Measurements from ENCODE around the gene F11.
"Not testable (repeated sequence)": the region's sequence is repeated elsewhere in the genome, so short reads cannot be mapped to it uniquely, and the experiment has no call there.

The F11 gene

DNA sequence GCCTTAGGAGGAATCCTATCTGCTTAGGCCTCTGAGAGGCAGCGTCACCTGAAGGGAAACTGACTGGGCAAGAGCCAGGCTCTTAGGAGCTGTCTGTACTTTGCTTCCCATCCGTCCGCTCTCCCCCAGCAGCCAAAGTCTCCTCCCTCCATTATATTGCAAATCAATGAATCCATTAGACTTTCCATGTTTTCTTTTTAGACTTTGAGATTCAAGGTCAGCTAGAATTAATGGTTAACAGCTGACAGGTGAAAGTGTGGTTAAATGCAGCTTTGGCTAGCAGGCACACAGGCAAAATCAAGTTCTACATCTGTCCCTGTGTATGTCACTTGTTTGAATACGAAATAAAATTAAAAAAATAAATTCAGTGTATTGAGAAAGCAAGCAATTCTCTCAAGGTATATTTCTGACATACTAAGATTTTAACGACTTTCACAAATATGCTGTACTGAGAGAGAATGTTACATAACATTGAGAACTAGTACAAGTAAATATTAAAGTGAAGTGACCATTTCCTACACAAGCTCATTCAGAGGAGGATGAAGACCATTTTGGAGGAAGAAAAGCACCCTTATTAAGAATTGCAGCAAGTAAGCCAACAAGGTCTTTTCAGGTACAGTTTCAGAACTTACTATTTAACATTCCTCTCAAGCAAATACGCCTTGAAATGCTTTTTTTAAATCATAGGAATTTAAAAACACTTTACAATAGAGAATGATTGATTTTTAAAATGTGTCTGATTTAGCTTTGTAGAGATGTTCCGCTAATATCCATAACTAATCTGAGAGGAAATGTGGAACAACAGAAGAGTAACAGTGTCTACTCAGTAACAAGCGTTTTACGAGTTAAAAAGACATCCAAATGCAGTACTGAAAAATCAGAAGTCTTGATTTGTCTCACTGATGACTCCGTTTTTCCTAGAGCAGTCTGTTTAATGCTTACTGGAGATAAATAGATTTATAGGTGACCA lies at the start of gene F11:
Gene F11, plus strand, starts transcription at position 507 of the 970 bp plus-strand sequence. CDS start 948 bp downstream, outside the sequence.
- no peak for DNase-seq (ENCODE audit: low read depth)

- DNase-seq (ENCODE audit: low read depth) = no peak
These were observed 49.4 kb upstream of the F11 start for GRCh38 chr4:186216465-186217024.

- no peak for DNase-seq (ENCODE audit: low read depth)
These were observed 48.2 kb upstream of the F11 start for GRCh38 chr4:186217733-186218293.

- DNase-seq (ENCODE audit: low read depth) = no peak
These were observed 44.4 kb upstream of the F11 start for GRCh38 chr4:186221624-186222023.

DNA sequence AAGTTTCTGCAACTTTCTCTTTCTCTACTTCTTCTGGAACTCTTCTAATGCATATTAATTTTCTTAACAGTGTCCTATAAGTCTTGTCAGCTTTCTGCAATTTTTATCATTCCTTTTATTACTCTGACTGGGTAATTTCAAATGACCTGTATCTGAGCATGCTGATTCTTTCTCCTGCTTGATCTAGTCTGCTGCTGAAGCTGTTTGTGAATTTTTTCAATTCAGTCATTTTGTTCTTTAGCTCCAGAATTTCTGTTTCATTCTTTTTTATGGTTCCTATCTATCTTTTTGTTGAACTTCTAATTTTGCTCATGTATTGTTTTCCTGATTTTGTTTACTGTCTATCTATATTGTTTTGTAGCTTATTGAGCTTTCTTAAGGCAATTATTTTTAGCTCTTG lies 40.1 kb upstream of the F11 start:
- no peak for DNase-seq (ENCODE audit: low read depth)

- DNase-seq (ENCODE audit: low read depth) = no peak
These were observed 39.3 kb upstream of the F11 start for GRCh38 chr4:186226521-186227189.

DNA sequence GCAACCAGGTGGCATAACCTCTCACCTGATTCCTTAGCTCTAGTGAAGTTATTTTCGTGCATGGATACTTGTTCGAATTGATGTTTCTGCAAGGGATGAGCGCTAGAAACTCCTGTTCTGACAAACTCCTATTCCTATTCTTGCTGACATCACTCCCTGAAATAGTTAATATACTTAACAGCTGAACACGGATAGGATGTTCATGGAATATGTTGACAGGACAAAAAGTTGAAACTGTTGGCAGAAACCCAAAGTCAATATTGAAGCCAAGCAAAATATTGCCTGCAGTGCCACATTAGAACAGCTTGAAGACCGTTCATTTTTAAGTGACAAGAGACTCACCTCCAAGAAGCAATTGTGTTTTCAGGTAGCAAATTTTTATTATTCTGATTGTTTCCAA lies 38.8 kb upstream of the F11 start, which contains the start of gene KLKB1:
Gene KLKB1, plus strand, starts transcription at position 287 of the 400 bp plus-strand sequence. CDS start 689 bp downstream, outside the sequence.
- DNase-seq (ENCODE audit: low read depth) = no peak

GRCh38 chr4:186227744-186228513 lies 38.1 kb upstream of the F11 start:
- no peak for DNase-seq (ENCODE audit: low read depth)

DNA sequence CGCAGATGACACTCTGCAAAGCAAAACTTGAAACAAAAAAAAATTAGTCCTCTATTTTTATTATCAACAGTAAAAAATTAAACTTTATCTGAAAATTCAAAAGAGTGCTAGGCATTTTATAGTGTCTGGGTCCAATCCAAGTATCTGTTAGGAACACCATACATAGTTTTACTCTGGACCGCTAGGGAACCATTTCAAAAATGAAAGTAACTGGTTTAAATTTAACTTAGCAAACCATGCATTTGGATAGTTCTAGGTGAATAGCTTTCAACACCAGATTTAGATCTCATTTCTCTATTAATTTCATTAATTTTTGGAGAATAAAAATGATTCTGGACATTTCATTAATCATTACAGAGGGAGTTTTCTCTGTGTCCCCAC lies 37.5 kb upstream of the F11 start:
- no peak for DNase-seq (ENCODE audit: low read depth)

GRCh38 chr4:186234367-186234766 lies 31.6 kb upstream of the F11 start:
- DNase-seq (ENCODE audit: low read depth) = no peak

DNA sequence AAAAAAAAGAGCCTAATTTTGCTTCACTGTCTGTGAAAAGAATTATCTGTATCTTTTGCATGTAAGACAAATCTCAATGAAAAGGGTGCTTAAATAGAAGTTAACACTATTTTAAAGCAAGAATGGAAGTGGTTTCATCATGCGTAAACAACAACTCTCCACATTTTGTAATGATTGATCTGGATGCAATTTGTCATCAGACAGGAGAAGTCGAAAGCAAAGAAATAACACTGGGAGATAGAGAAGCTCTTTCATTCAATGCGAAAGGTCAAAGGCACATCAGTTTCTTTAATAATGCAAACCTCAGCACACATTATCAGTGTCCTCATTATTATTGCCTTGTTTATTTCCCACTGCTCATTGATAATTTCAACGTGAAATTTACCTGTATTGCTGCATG lies 29.9 kb upstream of the F11 start:
- DNase-seq (ENCODE audit: low read depth) = no peak

DNA sequence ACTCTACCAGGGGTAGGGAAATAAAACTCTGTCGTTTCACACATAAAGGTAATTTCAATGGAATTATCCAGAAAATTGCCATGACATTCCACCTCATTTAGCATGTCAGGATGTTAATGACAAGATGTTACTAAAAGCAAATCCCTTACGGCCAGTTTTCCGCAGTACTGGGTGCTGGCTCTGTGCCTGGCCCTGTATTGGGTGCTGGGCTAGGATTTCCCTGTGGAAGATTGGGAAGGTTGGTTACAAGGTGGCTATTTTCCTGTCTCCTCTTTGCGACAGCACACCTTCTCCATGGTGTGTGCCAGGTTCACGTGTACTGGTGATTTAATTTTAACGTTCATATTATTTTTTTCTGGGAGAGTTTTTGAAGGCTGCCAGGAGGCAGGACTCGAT lies 25.5 kb upstream of the F11 start:
- DNase-seq (ENCODE audit: low read depth) = no peak

GRCh38 chr4:186240848-186241491 lies 25.0 kb upstream of the F11 start:
- DNase-seq (ENCODE audit: low read depth) = no peak

DNA sequence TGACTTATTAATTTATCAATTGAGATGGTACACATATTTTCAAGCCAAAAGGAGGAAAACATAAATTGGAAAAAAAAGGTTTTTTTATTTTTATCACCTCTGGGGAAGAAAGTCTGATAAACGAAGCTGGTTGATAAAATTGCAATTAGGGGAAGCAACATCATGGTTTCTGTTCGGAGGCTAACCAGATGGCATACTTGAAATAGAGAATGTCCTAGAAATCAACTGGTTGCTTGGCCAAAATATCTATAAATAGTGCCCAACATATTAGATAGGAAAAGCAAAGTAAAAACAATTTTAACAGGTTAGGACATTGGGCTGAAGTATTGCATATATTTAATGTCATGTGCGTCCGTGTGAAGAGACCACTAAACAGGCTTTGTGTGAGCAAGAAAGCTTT lies 24.4 kb upstream of the F11 start:
- DNase-seq (ENCODE audit: low read depth) = no peak

DNA sequence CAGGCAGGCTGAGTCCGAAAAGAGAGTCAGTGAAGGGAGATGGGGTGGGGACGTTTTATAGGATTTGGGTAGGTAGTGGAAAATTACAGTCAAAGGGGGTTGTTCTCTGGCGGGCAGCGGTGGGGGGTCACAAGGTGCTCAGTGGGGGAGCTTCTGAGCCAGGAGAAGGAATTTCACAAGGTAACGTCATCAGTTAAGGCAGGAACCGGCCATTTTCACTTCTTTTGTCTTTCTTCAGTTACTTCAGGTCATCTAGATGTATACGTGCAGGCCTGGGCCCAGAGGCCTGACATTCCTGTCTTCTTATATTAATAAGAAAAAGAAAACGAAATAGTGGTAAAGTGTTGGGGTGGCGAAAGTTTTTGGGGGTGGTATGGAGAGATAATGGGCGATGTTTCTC lies 24.0 kb upstream of the F11 start:
- not testable (repeated sequence) for DNase-seq (ENCODE audit: low read depth)

GRCh38 chr4:186243331-186243730 lies 22.7 kb upstream of the F11 start:
- DNase-seq (ENCODE audit: low read depth) = no peak

GRCh38 chr4:186244835-186245234 lies 21.2 kb upstream of the F11 start:
- no peak for DNase-seq (ENCODE audit: low read depth)

DNA sequence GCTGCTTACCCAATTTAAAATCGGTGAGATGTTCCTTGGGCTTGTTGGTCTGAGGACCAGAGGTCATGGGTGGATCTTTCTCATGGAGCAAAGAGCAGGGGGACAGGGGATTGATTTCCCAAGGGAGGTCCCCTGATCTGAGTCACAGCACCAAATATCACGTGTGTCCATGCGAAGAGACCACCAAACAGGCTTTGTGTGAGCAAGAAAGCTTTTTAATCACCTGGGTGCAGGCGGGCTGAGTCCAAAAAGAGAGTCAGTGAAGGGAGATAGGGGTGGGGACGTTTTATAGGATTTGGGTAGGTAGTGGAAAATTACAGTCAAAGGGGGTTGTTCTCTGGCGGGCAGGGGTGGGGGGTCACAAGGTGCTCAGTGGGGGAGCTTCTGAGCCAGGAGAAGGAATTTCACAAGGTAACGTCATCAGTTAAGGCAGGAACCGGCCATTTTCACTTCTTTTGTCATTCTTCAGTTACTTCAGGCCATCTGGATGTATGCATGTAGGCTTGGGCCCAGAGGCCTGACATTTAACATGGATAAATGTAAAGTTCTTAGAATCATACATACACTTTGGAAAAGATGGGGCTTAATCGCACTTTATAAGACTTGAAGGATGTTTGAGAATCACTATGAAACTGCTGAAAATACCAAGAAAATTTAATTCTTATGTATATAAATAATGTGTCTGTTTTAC lies 18.8 kb upstream of the F11 start:
- DNase-seq (ENCODE audit: low read depth) = not testable (repeated sequence)

GRCh38 chr4:186248643-186249042 lies 17.3 kb upstream of the F11 start:
- no peak for DNase-seq (ENCODE audit: low read depth)
